ENCODE measurements around the gene DNAL1.

DNAL1 gene

GRCh38 chr14:73722581-73722980, 77.8 kb downstream of the DNAL1 start:
- TF ChIP-seq CTCF (IDR thresholded peaks at IDR 0.05; ENCODE audit: insufficient read depth, low read depth, low read length, missing control alignments), result no peak
- no peak overlapping the region for H3K4me3 ChIP-seq (ENCODE audit: low read depth, low read length)
- no peak for DNase-seq (ENCODE audit: low read depth)

GRCh38 chr14:73723406-73723796, 78.6 kb downstream of the DNAL1 start:
- no peak for DNase-seq (ENCODE audit: low read depth)
- no peak overlapping the region for H3K4me3 ChIP-seq (ENCODE audit: low read depth, low read length)
- TF ChIP-seq CTCF (IDR thresholded peaks at IDR 0.05; ENCODE audit: insufficient read depth, low read depth, low read length, missing control alignments), result no peak

- peak; percentile 5 for DNase-seq (ENCODE audit: low read depth)
- TF ChIP-seq CTCF (IDR thresholded peaks at IDR 0.05; ENCODE audit: insufficient read depth, low read depth, low read length, missing control alignments), result no peak
- no peak overlapping the region for H3K4me3 ChIP-seq (ENCODE audit: low read depth, low read length)
These were observed 79.2 kb downstream of the DNAL1 start for GRCh38 chr14:73723797-73724661.

- H3K4me3 ChIP-seq (ENCODE audit: low read depth, low read length), result no peak overlapping the region
- no peak for DNase-seq (ENCODE audit: low read depth)
- no peak for TF ChIP-seq CTCF (IDR thresholded peaks at IDR 0.05; ENCODE audit: insufficient read depth, low read depth, low read length, missing control alignments)
These were observed 79.9 kb downstream of the DNAL1 start for GRCh38 chr14:73724696-73725095.

- no peak for DNase-seq (ENCODE audit: low read depth)
- TF ChIP-seq CTCF (IDR thresholded peaks at IDR 0.05; ENCODE audit: insufficient read depth, low read depth, low read length, missing control alignments), result no peak
- H3K4me3 ChIP-seq (ENCODE audit: low read depth, low read length), result no peak overlapping the region
These were observed 80.6 kb downstream of the DNAL1 start for GRCh38 chr14:73725116-73726024.

GRCh38 chr14:73726025-73726961, 81.5 kb downstream of the DNAL1 start:
- DNase-seq (ENCODE audit: low read depth), result no peak
- TF ChIP-seq CTCF (IDR thresholded peaks at IDR 0.05; ENCODE audit: insufficient read depth, low read depth, low read length, missing control alignments), result no peak

More at GRCh38 chr14:73726025-73726961, 81.5 kb downstream of the DNAL1 start:
- no peak overlapping the region for H3K4me3 ChIP-seq (ENCODE audit: low read depth, low read length)
